Lung (tissue), 12 donors: ENCODE measurements around the gene JOSD2. TPM values are rescaled to one million over a fixed set of nuclear protein-coding genes. Genes with fewer than 3 reads are reported as not detected.

Experiments
- ATAC-seq: fragments of 200-7000 bp; cut with Tn5 transposase; one replicate; pipeline ENCODE4 v1.9.1; 2020; ENCODE audit warnings: moderate number of reproducible peaks; ENCODE audit not compliant: insufficient read depth, low FRiP score
- DNase-seq, 3 donors: peaks; one replicate each; pipeline ENCODE4 v3.0.0-alpha.2; 2013 to 2017
- H3K27ac ChIP-seq, 2 donors: one replicate each; pipeline ENCODE4 v1.5.1; 2013; ENCODE audit warnings: mild to moderate bottlenecking in 2 of 2, moderate library complexity in 2 of 2, control low read depth in 1 of 2, inconsistent platforms in 1 of 2, low read depth in 1 of 2, low read length in 1 of 2
- H3K27me3 ChIP-seq, 3 donors: one replicate each; pipeline ENCODE4 v1.5.1; 2013; ENCODE audit warnings: low read length in 2 of 3; ENCODE audit not compliant: control insufficient read depth in 3 of 3, insufficient read depth in 3 of 3
- H3K36me3 ChIP-seq, 4 donors: one replicate each; pipeline ENCODE4 v1.5.1; 2013; ENCODE audit warnings: low read length in 4 of 4, mild to moderate bottlenecking in 1 of 4, moderate library complexity in 1 of 4; ENCODE audit not compliant: control insufficient read depth in 4 of 4, insufficient read depth in 4 of 4
- H3K4me1 ChIP-seq, 5 donors: one replicate each; pipeline ENCODE4 v1.5.1; 2013; ENCODE audit warnings: low read length in 5 of 5, mild to moderate bottlenecking in 2 of 5, moderate library complexity in 1 of 5; ENCODE audit not compliant: control insufficient read depth in 5 of 5, insufficient read depth in 5 of 5
- H3K4me3 ChIP-seq: one replicate; pipeline ENCODE4 v1.5.1; 2013; ENCODE audit warnings: mild to moderate bottlenecking, control low read depth, moderate library complexity
- H3K9ac ChIP-seq, 2 donors: one replicate each; pipeline ENCODE4 v1.5.1; 2013; ENCODE audit warnings: low read length in 2 of 2, control low read depth in 1 of 2; ENCODE audit not compliant: insufficient read depth in 1 of 2
- H3K9me3 ChIP-seq, 4 donors: one replicate each; pipeline ENCODE4 v1.5.1; 2013; ENCODE audit warnings: low read length in 3 of 4, mild to moderate bottlenecking in 1 of 4, moderate library complexity in 1 of 4; ENCODE audit not compliant: control insufficient read depth in 4 of 4, insufficient read depth in 3 of 4
- CTCF ChIP-seq: IDR thresholded peaks from 2 replicates; pipeline ENCODE4 v1.5.1; 2012; ENCODE audit warnings: mild to moderate bottlenecking; ENCODE audit errors: control extremely low read depth, extremely low read depth
- WGBS, 2 donors: extraction: QIAGEN DNeasy Blood & Tissue Kit; methylation state at CpG; one replicate each; pipeline ENCODE4 v1.1.7; 2013; 5-methylcytosine and 5-hydroxymethylcytosine counted together
- polyA plus RNA-seq, 2 donors: library from polyadenylated mRNA; stranded (reverse); fragments of 200-250 nt; gene quantifications; one replicate each; pipeline ENCODE4 v1.2.1, GENCODE V29; 2013
- total RNA-seq, 2 donors: library from RNA; depleted of rRNA in 1 of 2; stranded (reverse); fragments of >200 nt in 1 of 2; gene quantifications; one replicate each; pipeline ENCODE4 v1.2.1, GENCODE V29; 2014 to 2021
- donor health status: control.
- donor health status: control.
- donor health status: Bipolar disorder and iron deficiency.
- donor health status: healthy.
- donor health status: DM: yes; HTN: yes; CAD: no.

The JOSD2 gene
- total and polyA plus RNA-seq, 4 donors = 9.8 to 76.8 (median 63.5) TPM

GRCh38 chr19:50519006-50519575, 8.1 kb upstream of the JOSD2 start:
- peaks cover 0 to 9% (median 0%) of the 10 kb centered on the region in 4 donors for H3K9me3 ChIP-seq
- H3K36me3 ChIP-seq = peaks cover 0 to 6% (median 0%) of the 10 kb centered on the region in 4 donors
- H3K9ac ChIP-seq = no peak overlapping the region
- no peaks in the 10 kb centered on the region for H3K27me3 ChIP-seq
- 96 to 97% methylated on average over 40 of the region's 40 CpGs for WGBS, 2 donors
- no peak overlapping the region for H3K27ac ChIP-seq
- no peaks in the 10 kb centered on the region for H3K4me1 ChIP-seq
- no peak for DNase-seq
- ATAC-seq = no peak
- no peak overlapping the region for H3K4me3 ChIP-seq
- TF ChIP-seq CTCF = no peak

- Histone ChIP-seq H3K9me3 (peaks cover 0 to 9% (median 0%) of the 10 kb centered on the region in 4 donors), H3K27me3 (no peaks in the 10 kb centered on the region), H3K36me3 (peaks cover 0 to 6% (median 0%) of the 10 kb centered on the region in 4 donors), H3K4me3 (no peak overlapping the region), H3K9ac (no peak overlapping the region), H3K4me1 (no peaks in the 10 kb centered on the region), H3K27ac (no peak overlapping the region)
- 96% methylated on average over 85 to 87 of the region's 87 CpGs for WGBS, 2 donors
- ATAC-seq (no peak), DNase-seq (no peak)
- no peak for TF ChIP-seq CTCF
Measured at GRCh38 chr19:50518091-50519005, 7.4 kb upstream of the JOSD2 start.

- H3K9ac ChIP-seq = no peak overlapping the region
- no peak overlapping the region for H3K27ac ChIP-seq
- peaks cover 0 to 6% (median 0%) of the 10 kb centered on the region in 4 donors for H3K36me3 ChIP-seq
- no peak for TF ChIP-seq CTCF
- H3K4me3 ChIP-seq = no peak overlapping the region
- ATAC-seq = no peak
- DNase-seq = no peak
- 96 to 97% methylated on average over 36 to 37 of the region's 37 CpGs for WGBS, 2 donors
- no peaks in the 10 kb centered on the region for H3K27me3 ChIP-seq
- H3K4me1 ChIP-seq = no peaks in the 10 kb centered on the region
- peaks cover 0 to 9% (median 0%) of the 10 kb centered on the region in 4 donors for H3K9me3 ChIP-seq
Measured at GRCh38 chr19:50517704-50518075, 6.7 kb upstream of the JOSD2 start.
